H1 (cell line): Measurements from ENCODE around the gene KCNAB2. TPM values are rescaled to one million over a fixed set of nuclear protein-coding genes. Genes with fewer than 3 reads are reported as not detected.

Experiments used
- CTCF ChIA-PET: fragments of 300-600 bp; sonication (Branson Sonifier 250); formaldehyde crosslinking; loops from one replicate; lab custom pipeline; 2021; ENCODE audit not compliant: partially characterized antibody; lab: Charles Lee
- POLR2A ChIA-PET: fragments of 300-600 bp; sonication (Branson Sonifier 250); formaldehyde crosslinking; loops from one replicate; lab custom pipeline; 2021; ENCODE audit warnings: inconsistent platforms; ENCODE audit not compliant: partially characterized antibody; lab: Charles Lee
- DNase-seq, 2 experiments: peaks; one replicate each; pipeline versions ENCODE4 v3.0.0 to v3.0.0-alpha.2; 2010 to 2022; ENCODE audit warnings: low spot score in 2 of 2, low read depth in 1 of 2, mixed read lengths in 1 of 2
- FAIRE-seq: peaks from 2 replicates; lab custom pipeline; 2011; peaks lifted over from hg19 to GRCh38; lab: Jason Lieb, UNC
- H2AFZ ChIP-seq: 2 replicates; pipeline ENCODE4 v1.8.1; 2012; ENCODE audit warnings: low read length, inconsistent platforms
- H2AK5ac ChIP-seq: 2 replicates; pipeline ENCODE4 v1.6.1; 2013; ENCODE audit warnings: low read depth, low read length
- H2BK120ac ChIP-seq: replicated peaks from 2 replicates; pipeline ENCODE3; 2013; ENCODE audit warnings: low read depth, low read length, inconsistent platforms
- H2BK12ac ChIP-seq: 2 replicates; pipeline ENCODE4 v1.6.1; 2013; ENCODE audit warnings: low read depth, low read length
- H2BK15ac ChIP-seq: 2 replicates; pipeline ENCODE4 v1.6.1; 2013; ENCODE audit warnings: low read length
- H2BK20ac ChIP-seq: 2 replicates; pipeline ENCODE4 v1.6.1; 2013; ENCODE audit warnings: low read length
- H2BK5ac ChIP-seq: 2 replicates; pipeline ENCODE4 v1.6.1; 2013; ENCODE audit warnings: low read depth, low read length
- H3K14ac ChIP-seq: 2 replicates; pipeline ENCODE4 v1.6.1; 2013; ENCODE audit warnings: inconsistent platforms; ENCODE audit not compliant: insufficient read length
- H3K18ac ChIP-seq: 2 replicates; pipeline ENCODE4 v1.6.1; 2013; ENCODE audit warnings: low read length; ENCODE audit errors: extremely low read depth
- H3K23ac ChIP-seq: 2 replicates; pipeline ENCODE4 v1.6.1; 2013; ENCODE audit warnings: inconsistent platforms; ENCODE audit not compliant: insufficient read length
- H3K23me2 ChIP-seq: 2 replicates; pipeline ENCODE4 v1.6.1; 2013; ENCODE audit warnings: low read depth, low read length
- H3K27ac ChIP-seq: 2 replicates; pipeline ENCODE4 v1.6.1; 2011; ENCODE audit warnings: low read depth, low read length, inconsistent platforms
- H3K27me3 ChIP-seq, 4 experiments: replicated peaks in 1 of 4; 1 replicate in 1 of 4; 2 replicates in 3 of 4; pipeline versions ENCODE4 v1.6.1 to v1.8.1; 2011 to 2013; ENCODE audit warnings: low read length in 3 of 4, mild to moderate bottlenecking in 3 of 4, inconsistent platforms in 2 of 4, mixed read lengths in 2 of 4, moderate library complexity in 1 of 4; ENCODE audit not compliant: control insufficient read depth in 3 of 4, insufficient read depth in 3 of 4; ENCODE audit errors: extremely low read depth in 1 of 4
- H3K36me3 ChIP-seq, 4 experiments: 2 replicates each; pipeline versions ENCODE4 v1.6.1 to v1.8.1; 2011 to 2013; ENCODE audit warnings: mild to moderate bottlenecking in 4 of 4, low read length in 3 of 4, moderate library complexity in 2 of 4, control low read depth in 1 of 4, inconsistent platforms in 1 of 4; ENCODE audit not compliant: insufficient read depth in 4 of 4, control insufficient read depth in 2 of 4
- H3K4ac ChIP-seq: replicated peaks from 2 replicates; pipeline ENCODE3; 2013; ENCODE audit warnings: low read length, low read depth, mixed read lengths, inconsistent platforms; ENCODE audit not compliant: insufficient read length
- H3K4me1 ChIP-seq, 4 experiments: replicated peaks in 1 of 4; 1 replicate in 1 of 4; 2 replicates in 3 of 4; pipeline versions ENCODE4 v1.6.1 to v1.8.1; 2011 to 2013; ENCODE audit warnings: low read length in 3 of 4, inconsistent platforms in 2 of 4, mixed read lengths in 1 of 4; ENCODE audit not compliant: insufficient read depth in 4 of 4, control insufficient read depth in 3 of 4
- H3K4me2 ChIP-seq, 2 experiments: 2 replicates each; pipeline versions ENCODE4 v1.6.1 to v1.8.1; 2011 to 2013; ENCODE audit warnings: low read depth in 2 of 2, low read length in 2 of 2, control low read depth in 1 of 2, inconsistent platforms in 1 of 2, mild to moderate bottlenecking in 1 of 2; ENCODE audit not compliant: insufficient read depth in 1 of 2
- H3K4me3 ChIP-seq, 4 experiments: fragments of 200-600, 300-600 bp in 1 of 4; sonication (generic), shearing (Covaris generic), sonication (Bioruptor Twin) in 1 of 4; 2 replicates each; pipeline versions ENCODE4 v1.5.1 to v1.8.1; 2011 to 2016; ENCODE audit warnings: low read length in 4 of 4, low read depth in 3 of 4, control low read depth in 2 of 4, inconsistent platforms in 2 of 4, mild to moderate bottlenecking in 2 of 4, mixed read lengths in 1 of 4, moderate library complexity in 1 of 4; ENCODE audit not compliant: insufficient read depth in 2 of 4; ENCODE audit errors: extremely low read depth in 1 of 4
- H3K56ac ChIP-seq: replicated peaks from 2 replicates; pipeline ENCODE3; 2013; ENCODE audit warnings: low read depth, mild to moderate bottlenecking, mixed read lengths, low read length, inconsistent platforms; ENCODE audit not compliant: insufficient read length
- H3K79me1 ChIP-seq: 2 replicates; pipeline ENCODE4 v1.6.1; 2013; ENCODE audit warnings: low read depth, low read length, control low read depth
- H3K79me2 ChIP-seq, 2 experiments: 2 replicates each; pipeline versions ENCODE4 v1.6.1 to v1.8.1; 2012 to 2013; ENCODE audit warnings: low read length in 2 of 2, mild to moderate bottlenecking in 2 of 2, inconsistent platforms in 1 of 2; ENCODE audit not compliant: insufficient read depth in 2 of 2, control insufficient read depth in 1 of 2
- H3K9ac ChIP-seq, 4 experiments: replicated peaks in 1 of 4; 1 replicate in 1 of 4; 2 replicates in 3 of 4; pipeline versions ENCODE4 v1.6.1 to v1.8.1; 2011 to 2013; ENCODE audit warnings: low read depth in 3 of 4, low read length in 3 of 4, control low read depth in 2 of 4, mild to moderate bottlenecking in 2 of 4, moderate library complexity in 2 of 4, inconsistent platforms in 1 of 4; ENCODE audit errors: extremely low read depth in 1 of 4
- H3K9me3 ChIP-seq, 2 experiments: 2 replicates each; pipeline versions ENCODE4 v1.6.1 to v1.8.1; 2012 to 2013; ENCODE audit warnings: mild to moderate bottlenecking in 2 of 2, moderate library complexity in 2 of 2, control low read depth in 1 of 2, inconsistent platforms in 1 of 2, low read depth in 1 of 2, low read length in 1 of 2, mixed read lengths in 1 of 2; ENCODE audit not compliant: insufficient read depth in 2 of 2
- H4K20me1 ChIP-seq, 2 experiments: replicated peaks in 1 of 2; 2 replicates each; pipeline versions ENCODE3 to v1.8.1; 2011 to 2013; ENCODE audit warnings: inconsistent platforms in 2 of 2, low read length in 2 of 2, mild to moderate bottlenecking in 1 of 2; ENCODE audit not compliant: insufficient read depth in 2 of 2, control insufficient read depth in 1 of 2
- H4K5ac ChIP-seq: 2 replicates; pipeline ENCODE4 v1.6.1; 2013; ENCODE audit warnings: low read length, low read depth, mixed read lengths, inconsistent platforms; ENCODE audit not compliant: insufficient read length
- H4K8ac ChIP-seq: 2 replicates; pipeline ENCODE4 v1.8.0; 2013; ENCODE audit warnings: mild to moderate bottlenecking, moderate library complexity, low read length, inconsistent platforms; ENCODE audit not compliant: insufficient read depth; ENCODE audit errors: extremely low read depth
- H4K91ac ChIP-seq: replicated peaks from 2 replicates; pipeline ENCODE3; 2013; ENCODE audit warnings: low read length, mixed read lengths, inconsistent platforms; ENCODE audit not compliant: insufficient read length
- E2F6 ChIP-seq: IDR thresholded peaks from 2 replicates; pipeline ENCODE4 v1.6.1; 2012; ENCODE audit warnings: inconsistent platforms
- EZH2 ChIP-seq: fragments of 200-600 bp; sonication (generic); IDR thresholded peaks from 2 replicates; pipeline ENCODE4 v1.7.1; 2012; ENCODE audit warnings: low read depth, mild to moderate bottlenecking, moderate library complexity, low read length, inconsistent platforms; ENCODE audit not compliant: severe bottlenecking
- FOSL1 ChIP-seq: IDR thresholded peaks from 2 replicates; pipeline ENCODE4 v1.6.1; 2011; ENCODE audit warnings: mild to moderate bottlenecking, low read depth, low read length, moderate library complexity; ENCODE audit not compliant: insufficient read depth
- JUN ChIP-seq: IDR thresholded peaks from 2 replicates; pipeline ENCODE4 v1.6.1; 2011; ENCODE audit warnings: low read depth, mild to moderate bottlenecking, improper control_type of control experiment, low read length
- KDM5A ChIP-seq: fragments of 200-600 bp; IDR thresholded peaks from 2 replicates; pipeline ENCODE4 v1.7.1; 2012; ENCODE audit warnings: mild to moderate bottlenecking, low read length, inconsistent platforms, mixed read lengths
- POLR2A ChIP-seq, 2 experiments: IDR thresholded peaks; 1 replicate in 1 of 2; 2 replicates in 1 of 2; pipeline ENCODE4 v1.6.1; 2011; ENCODE audit warnings: low read depth in 2 of 2, low read length in 2 of 2, mild to moderate bottlenecking in 2 of 2; ENCODE audit errors: control extremely low read depth in 1 of 2
- POU5F1 ChIP-seq: IDR thresholded peaks from 2 replicates; pipeline ENCODE4 v1.6.1; 2011; ENCODE audit warnings: low read depth, mild to moderate bottlenecking, low read length, moderate library complexity
- RAD21 ChIP-seq, 2 experiments: IDR thresholded peaks in 1 of 2; conservative IDR thresholded peaks in 1 of 2; 2 replicates each; pipeline ENCODE4 v1.6.1; 2011; ENCODE audit warnings: low read depth in 2 of 2, low read length in 2 of 2, improper control_type of control experiment in 1 of 2, inconsistent platforms in 1 of 2, mild to moderate bottlenecking in 1 of 2, moderate library complexity in 1 of 2
- SIRT6 ChIP-seq: IDR thresholded peaks from one replicate; pipeline ENCODE4 v1.7.1; 2012; ENCODE audit warnings: low read length, inconsistent platforms
- SIX5 ChIP-seq: IDR thresholded peaks from 2 replicates; pipeline ENCODE4 v1.6.1; 2011; ENCODE audit warnings: mild to moderate bottlenecking, low read depth, low read length
- SUZ12 ChIP-seq: fragments of 200-600 bp; sonication (generic); IDR thresholded peaks from 2 replicates; pipeline ENCODE4 v1.6.1; 2012; ENCODE audit warnings: mild to moderate bottlenecking, inconsistent platforms, low read length, moderate library complexity, mixed read lengths
- TBP ChIP-seq: IDR thresholded peaks from 2 replicates; pipeline ENCODE4 v1.6.1; 2011; ENCODE audit warnings: low read depth, low read length, improper control_type of control experiment
- ZNF274 ChIP-seq: IDR thresholded peaks from 2 replicates; pipeline ENCODE4 v1.7.0; 2012; ENCODE audit warnings: low read length, borderline replicate concordance; ENCODE audit errors: extremely low read depth
- WGBS, 2 experiments: shearing (Covaris generic) in 1 of 2; methylation state at CpG; one replicate each; pipeline versions ENCODE4 v1.1.6 to v1.1.7; 2013 to 2015; ENCODE audit warnings: low lambda C conversion rate in 2 of 2, mixed read lengths in 2 of 2, inconsistent platforms in 1 of 2, low coverage in 1 of 2, missing lambda C conversion rate in 1 of 2; ENCODE audit not compliant: insufficient replicate concordance in 2 of 2, insufficient coverage in 1 of 2, insufficient read length in 1 of 2; ENCODE audit errors: extremely low coverage in 1 of 2, missing lambda C conversion rate in 1 of 2; 5-methylcytosine and 5-hydroxymethylcytosine counted together
- polyA plus RNA-seq, 7 experiments: library from polyadenylated mRNA; depleted of rRNA in 3 of 7; stranded (reverse) in 5 of 7; unstranded in 2 of 7; fragments of >200 nt in 5 of 7; fragments of 200-250 nt in 2 of 7; gene quantifications; 1 replicate in 5 of 7; 2 replicates in 1 of 7; 4 replicates in 1 of 7; pipeline versions ENCODE4 v1.2.1 to v1.2.3, GENCODE V29; 2011 to 2013; ENCODE audit warnings: missing spikeins in 2 of 7, mixed read lengths in 2 of 7
- total RNA-seq: library from RNA; stranded (reverse); fragmentation: NEBNext Ultra II Directional; extraction: Animal tissue kit (Norgen Biotek cat#: 25700); gene quantifications from 2 replicates; pipeline ENCODE4 v1.2.1, GENCODE V29; 2021

KCNAB2 gene
- total and polyA plus RNA-seq, 2 of the 8 experiments (the other 6 are each of a cell fraction or from before 2014, with no cell fraction given) = 4.5 to 7.0 TPM

- Histone ChIP-seq H3K27me3 (peaks cover 0 to 2% (median 0%) of the 10 kb centered on the region in 4 experiments; a peak in 1 of 7 replicates), H3K56ac (no peak overlapping the region), H2AK5ac (no peak overlapping the region; the same call in 1 of the 2 replicates), H4K91ac (no peak overlapping the region), H2BK12ac (no peak overlapping the region), H3K23me2 (no peaks in the 10 kb centered on the region), H2BK5ac (no peak overlapping the region), H2BK120ac (no peak overlapping the region), H3K14ac (no peak overlapping the region), H3K4me1 (peaks cover 0 to 11% (median under 1%) of the 10 kb centered on the region in 4 experiments; a peak in 2 of 7 replicates), H4K5ac (no peak overlapping the region), H3K4ac (no peak overlapping the region), H3K18ac (no peak overlapping the region), H3K9ac (no peak overlapping the region), H3K9me3 (no peaks in the 10 kb centered on the region), H3K36me3 (no peaks in the 10 kb centered on the region; a peak in 1 of 8 replicates), H4K8ac (no peak overlapping the region; the same call in 1 of the 2 replicates), H3K23ac (no peak overlapping the region), H3K79me2 (no peaks in the 10 kb centered on the region), H4K20me1 (no peaks in the 10 kb centered on the region), H3K27ac (no peak overlapping the region), H2BK15ac (no peak overlapping the region), H3K4me2 (no peak overlapping the region), H3K79me1 (no peaks in the 10 kb centered on the region), H2AFZ (no peak overlapping the region), H2BK20ac (no peak overlapping the region), H3K4me3 (no peak overlapping the region)
- 93% methylated on average over 32 of the region's 33 CpGs; no CpG with 5 or more reads in 1 of the 2 experiments for WGBS, 2 experiments
- ChIA-PET POLR2A (no interaction called here), CTCF (interaction anchor here (0.6 to 2.1 kb wide), 12 partner anchors 10 to 61 kb away, joined by 3 to 8 read pairs (median 5); no protein-coding TSS in a partner anchor)
- no peak for DNase-seq
- FAIRE-seq = no peak
- TF ChIP-seq RAD21 (IDR thresholded peaks at IDR 0.05 in 1 of 2, conservative IDR thresholded peaks at IDR 0.05 in 1 of 2; ENCODE audit: low read depth in 2 of 2, low read length in 2 of 2) (no peak), POLR2A (IDR thresholded peaks at IDR 0.05; ENCODE audit: control extremely low read depth in 1 of 2, low read depth in 2 of 2, low read length in 2 of 2) (no peak), ZNF274 (no peak), FOSL1 (no peak), SIX5 (no peak), SUZ12 (no peak), POU5F1 (no peak), EZH2 (no peak), SIRT6 (no peak), JUN (no peak), E2F6 (no peak; the same call in 1 of the 2 replicates), TBP (no peak), KDM5A (no peak)
These were observed 96.4 kb downstream of the KCNAB2 start for GRCh38 chr1:6142036-6142621.
